22Rv1 (cell line): ENCODE measurements around the gene KCNS3.

Source experiments
- CTCF ChIP-seq: fragments of 450-650 bp; IDR thresholded peaks from 2 replicates; pipeline ENCODE4 v1.5.1; 2017; ENCODE audit warnings: mild to moderate bottlenecking
- ZFX ChIP-seq: fragments of 450-650 bp; IDR thresholded peaks from 2 replicates; pipeline ENCODE4 v1.6.1; 2017; ENCODE audit warnings: antibody characterized with exemption, borderline replicate concordance

GRCh38 chr2:17958466-17959092 lies 80.1 kb downstream of the KCNS3 start:
- TF ChIP-seq CTCF (no peak), ZFX (no peak)
